ENCODE results near the gene PAK3. TPM values are rescaled to one million over a fixed set of nuclear protein-coding genes. Genes with fewer than 3 reads are reported as not detected.

Gene PAK3
- 1.2 TPM for polyA plus RNA-seq (2013, experiment 1 of 2; ENCODE audit: insufficient read length)
- 0.93 TPM for polyA plus RNA-seq (2013, experiment 2 of 2; ENCODE audit: insufficient read length)

GRCh38 chrX:111095974-111096895 is at the start of gene PAK3:
Gene PAK3, plus strand, starts transcription at chrX:111096191. Its CDS starts 26,913 bp downstream, at chrX:111123104.
- DNase-seq: peak; percentile 77

DNA sequence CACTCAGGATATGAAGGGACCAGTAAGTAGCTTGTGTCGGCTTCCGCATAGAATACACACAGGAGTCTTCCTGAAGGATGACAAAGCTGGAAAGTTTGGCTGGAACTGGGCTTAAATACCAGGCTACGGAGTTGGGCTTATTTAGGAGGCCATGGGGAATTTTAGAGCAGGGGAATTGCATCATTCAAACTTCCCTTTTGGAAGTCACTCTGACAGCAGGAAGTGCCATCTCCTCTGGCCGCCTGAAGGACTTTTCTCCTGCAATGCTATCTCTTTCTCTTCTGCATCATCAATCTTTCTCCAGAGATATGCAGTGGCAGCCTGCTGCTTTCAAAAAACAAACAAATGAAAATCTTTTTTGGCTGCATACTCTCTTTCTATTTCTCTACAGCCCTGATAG is 48.4 kb upstream of the PAK3 start:
- DNase-seq: no peak

DNA sequence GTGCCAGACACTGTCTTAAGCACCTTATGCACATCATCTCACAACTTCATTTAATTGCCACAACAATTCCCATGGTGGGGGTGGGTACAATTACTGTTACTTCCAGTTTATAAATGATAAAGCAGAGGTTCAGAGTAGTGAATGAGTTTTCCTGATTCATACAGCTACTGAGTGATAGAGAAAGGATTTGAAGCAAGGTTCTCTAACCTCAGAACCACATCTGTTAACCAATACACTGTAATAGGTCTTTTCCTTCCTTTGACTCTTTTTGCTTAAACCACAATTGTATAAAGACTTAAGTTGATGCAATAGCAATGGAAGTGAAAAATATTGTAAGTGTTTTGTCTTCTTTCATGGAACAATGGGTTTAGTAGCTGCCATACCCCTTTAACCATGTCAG is 43.5 kb upstream of the PAK3 start:
- no peak for DNase-seq

GRCh38 chrX:111071542-111072277 is 24.3 kb upstream of the PAK3 start:
- DNase-seq: no peak

- DNase-seq: no peak
Measured at GRCh38 chrX:111083081-111083480, 12.9 kb upstream of the PAK3 start.

GRCh38 chrX:111086591-111087006 is 9.4 kb upstream of the PAK3 start:
- DNase-seq: no peak

DNA sequence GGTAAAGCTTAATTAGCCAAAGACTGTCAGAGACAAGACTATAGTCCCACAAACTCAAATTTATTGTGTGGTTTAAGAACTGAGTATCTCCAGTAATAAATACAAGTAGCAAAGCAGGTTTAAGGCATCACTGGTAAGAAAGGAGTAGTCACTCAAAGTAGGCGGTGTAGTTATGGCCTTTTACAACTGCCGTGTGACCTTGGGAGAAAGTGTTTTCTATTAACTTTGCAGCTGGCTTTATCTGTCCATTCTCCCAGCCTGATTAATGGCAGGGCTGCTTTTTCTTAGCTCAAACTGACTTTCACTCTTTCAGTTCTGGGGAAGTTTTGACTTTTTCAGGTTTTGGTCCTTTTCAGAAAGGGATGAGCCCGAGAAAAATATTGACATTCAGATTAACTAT is 7.4 kb upstream of the PAK3 start:
- DNase-seq: no peak

DNA sequence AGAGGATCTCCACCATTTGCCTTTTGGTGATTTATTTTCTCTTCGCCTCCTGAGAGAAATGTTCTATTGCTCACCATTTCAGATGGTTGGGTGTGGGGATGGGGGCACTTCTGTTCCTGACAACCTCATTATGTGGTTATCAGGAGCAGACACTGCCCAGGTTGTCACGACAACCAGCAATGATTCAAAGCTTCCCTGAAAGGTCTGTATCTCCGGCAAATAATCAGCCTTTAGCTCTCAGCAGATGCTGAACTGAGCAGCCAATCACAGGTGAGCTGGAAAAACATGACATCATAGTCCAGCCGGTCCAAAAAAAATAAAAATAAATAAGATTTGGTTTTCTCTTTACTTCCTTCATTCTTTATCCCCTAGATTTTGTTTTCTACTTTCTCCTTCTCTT is 5.5 kb upstream of the PAK3 start:
- no peak for DNase-seq

GRCh38 chrX:111098874-111099273 is 2.9 kb downstream of the PAK3 start:
- DNase-seq: peak; percentile 12

DNA sequence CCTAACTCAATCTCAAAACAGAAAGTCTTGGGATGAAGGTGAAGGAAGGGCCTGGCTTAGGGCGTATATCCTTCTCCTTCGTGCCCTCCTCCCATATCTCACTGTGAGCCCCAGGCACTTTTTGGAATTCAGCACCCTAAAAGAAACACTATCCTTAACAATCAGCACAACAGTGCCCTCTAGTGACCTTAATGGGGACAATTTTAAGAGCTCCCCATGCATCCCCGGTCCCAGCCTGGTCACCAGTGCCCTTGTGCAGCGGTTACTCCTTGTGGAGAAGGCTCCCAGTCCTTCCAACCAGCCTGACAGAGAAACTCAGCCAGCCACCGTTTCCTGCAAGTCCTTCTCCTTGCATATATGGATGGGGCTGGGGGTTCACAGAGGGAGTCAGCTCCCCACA is 4.2 kb downstream of the PAK3 start:
- peak; percentile 38 for DNase-seq

- DNase-seq: no peak
Measured at GRCh38 chrX:111101580-111101979, 5.6 kb downstream of the PAK3 start.

DNA sequence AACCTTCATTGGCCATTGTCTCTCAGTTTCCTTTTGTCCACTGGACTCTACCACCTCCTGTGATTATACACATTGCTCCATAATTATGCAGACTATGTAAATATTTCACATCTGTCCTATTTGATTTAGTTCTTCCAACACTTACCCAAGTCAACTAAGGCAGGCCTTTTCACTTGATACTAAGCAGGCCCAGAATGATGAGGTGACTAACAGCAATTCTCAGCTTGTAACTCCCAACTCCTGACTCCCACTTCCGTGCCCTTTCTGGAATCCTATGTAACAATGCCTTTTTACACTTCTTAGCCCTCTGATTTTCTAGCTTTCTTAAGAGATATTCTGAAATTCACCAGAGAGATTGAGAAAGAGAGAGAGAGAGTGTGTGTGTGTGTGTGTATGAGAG is 6.6 kb downstream of the PAK3 start:
- no peak for DNase-seq

- DNase-seq: no peak
Measured at GRCh38 chrX:111103246-111103645, 7.3 kb downstream of the PAK3 start.

DNA sequence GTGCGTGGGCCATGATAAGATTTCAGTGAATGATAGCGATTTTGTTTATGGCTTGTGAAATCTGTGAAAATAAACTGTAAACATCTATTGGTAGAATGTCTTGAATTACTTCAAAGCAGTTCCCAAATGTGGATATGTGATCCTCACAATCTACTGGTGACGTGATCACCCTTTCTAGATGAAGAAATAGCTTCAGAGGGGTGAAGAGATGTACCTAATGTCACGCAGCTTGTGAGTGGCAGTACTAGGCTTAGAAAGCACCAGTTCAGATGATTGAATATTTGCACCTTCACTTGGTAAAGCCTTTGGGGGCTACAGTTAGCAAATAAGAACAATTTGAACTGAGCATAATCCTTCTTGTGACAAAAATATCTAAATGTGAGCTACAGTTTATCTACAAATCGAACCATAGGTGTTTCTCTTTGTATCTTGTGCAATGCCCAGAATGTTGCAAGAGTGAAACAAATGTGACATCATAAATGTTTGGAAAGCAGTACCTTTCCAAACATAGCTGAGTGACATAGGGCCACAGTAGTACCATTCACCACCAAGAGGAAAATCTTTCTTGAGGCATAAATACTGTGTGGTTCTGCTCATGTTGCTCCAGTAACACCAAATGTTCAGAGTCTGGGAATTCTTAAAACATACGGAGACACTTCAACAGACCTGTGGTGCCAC is 14.2 kb downstream of the PAK3 start:
- no peak for DNase-seq

GRCh38 chrX:111114806-111115205 is 18.8 kb downstream of the PAK3 start:
- DNase-seq: no peak

GRCh38 chrX:111116666-111117065 is 20.7 kb downstream of the PAK3 start:
- DNase-seq: no peak

- no peak for DNase-seq
Measured at GRCh38 chrX:111119341-111119740, 23.4 kb downstream of the PAK3 start.

DNA sequence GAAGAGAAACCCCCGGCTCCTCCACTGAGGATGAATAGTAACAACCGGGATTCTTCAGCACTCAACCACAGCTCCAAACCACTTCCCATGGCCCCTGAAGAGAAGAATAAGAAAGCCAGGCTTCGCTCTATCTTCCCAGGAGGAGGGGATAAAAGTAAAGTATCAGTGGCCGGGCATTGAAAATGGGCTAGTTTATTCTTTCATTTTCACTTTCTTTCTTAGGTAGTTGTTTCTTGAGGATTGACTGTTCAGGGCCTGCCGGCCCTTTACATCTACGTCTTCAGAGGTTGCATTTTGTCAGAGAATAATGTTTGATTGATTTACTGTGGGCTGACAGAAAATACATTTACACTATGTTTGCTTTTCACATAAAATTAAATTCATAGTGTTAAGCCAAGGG is 27.1 kb downstream of the PAK3 start:
- DNase-seq: no peak

DNA sequence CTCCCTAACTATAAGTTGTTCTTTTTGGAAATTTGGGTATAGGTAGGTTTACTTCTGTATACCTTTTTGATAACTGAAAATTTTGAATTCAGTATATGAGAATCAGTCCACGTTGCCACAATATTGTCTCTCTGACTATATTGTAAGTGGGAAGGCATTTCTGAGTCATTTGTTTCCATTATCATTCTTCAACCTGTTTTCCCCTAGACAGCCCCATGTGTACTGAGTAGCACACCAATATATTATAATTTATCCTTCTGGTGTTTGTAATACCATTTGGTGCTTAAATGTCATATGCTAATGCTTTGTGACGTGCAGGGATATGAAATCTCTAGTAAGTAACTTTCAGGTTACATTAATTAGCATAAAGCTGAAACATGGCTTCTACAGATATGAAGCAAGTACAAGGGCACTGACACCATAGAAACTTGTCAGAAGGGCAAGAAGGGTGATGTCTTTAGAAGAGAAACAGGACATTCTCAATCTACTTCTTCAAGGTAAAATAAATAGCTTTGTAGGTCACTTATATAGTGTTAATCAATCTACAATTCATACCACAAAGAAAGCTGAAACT is 27.7 kb downstream of the PAK3 start:
- DNase-seq: no peak

GRCh38 chrX:111124418-111124817 is 28.4 kb downstream of the PAK3 start:
- no peak for DNase-seq

GRCh38 chrX:111127038-111127437 is 31.0 kb downstream of the PAK3 start:
- no peak for DNase-seq

DNA sequence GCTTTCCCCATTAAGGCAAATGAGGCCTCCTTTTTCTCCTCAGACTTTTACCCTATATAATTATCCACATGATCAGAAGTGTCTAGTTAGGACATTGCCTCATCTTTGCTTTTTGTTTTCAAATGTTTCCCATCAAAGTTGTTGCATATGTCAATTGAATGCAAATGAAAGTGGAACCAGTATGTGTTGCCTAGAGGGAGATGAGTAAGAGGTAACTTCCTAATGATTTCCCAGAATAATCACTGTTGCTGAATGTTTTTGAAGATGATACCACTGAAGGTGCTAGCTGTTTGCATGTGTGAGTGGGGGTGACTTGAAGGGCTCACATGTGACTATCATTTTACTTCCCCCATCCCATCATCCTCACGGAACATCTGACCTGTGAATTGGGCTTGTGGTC is 33.9 kb downstream of the PAK3 start:
- no peak for DNase-seq

GRCh38 chrX:111131572-111131971 is 35.6 kb downstream of the PAK3 start:
- DNase-seq: peak; percentile 11
